Upper lobe of right lung (tissue), 1 donor: ENCODE measurements around the gene ZNF750. TPM values are rescaled to one million over a fixed set of nuclear protein-coding genes. Genes with fewer than 3 reads are reported as not detected.

Experiments used
- ATAC-seq: fragments of 200-7000 bp; cut with Tn5 transposase; one replicate; pipeline ENCODE4 v1.9.1; 2020; ENCODE audit warnings: mild to moderate bottlenecking, moderate library complexity
- DNase-seq: peaks from one replicate; pipeline ENCODE4 v3.0.0-alpha.2; 2020
- H3K27ac ChIP-seq: fragments of 200-600 bp; one replicate; pipeline ENCODE4 v1.8.0; 2022
- H3K27me3 ChIP-seq: fragments of 200-600 bp; one replicate; pipeline ENCODE4 v1.8.0; 2022; ENCODE audit warnings: mild to moderate bottlenecking
- H3K36me3 ChIP-seq: fragments of 200-600 bp; one replicate; pipeline ENCODE4 v1.8.0; 2022
- H3K4me1 ChIP-seq: fragments of 200-600 bp; one replicate; pipeline ENCODE4 v1.8.0; 2022
- H3K4me3 ChIP-seq: fragments of 200-600 bp; one replicate; pipeline ENCODE4 v1.8.0; 2022; ENCODE audit warnings: mild to moderate bottlenecking
- H3K9me3 ChIP-seq: fragments of 200-600 bp; one replicate; pipeline ENCODE4 v1.8.0; 2022
- intact Hi-C: fragments of 100-400 bp; cut with DNase I; formaldehyde crosslinking; loops from one replicate; pipeline ENCODE4 v1.11.0; 2022
- total RNA-seq: library from RNA; stranded (reverse); fragmentation: NEBNext Ultra II Directional; extraction: Animal tissue kit (Norgen Biotek cat#: 25700); gene quantifications from one replicate; pipeline ENCODE4 v1.2.1, GENCODE V29; 2021
- TF ChIP-seq, protein P1 (sequence below): fragments of 200-600 bp; IDR thresholded peaks from one replicate; pipeline ENCODE4 v1.8.0; 2022; ENCODE audit warnings: antibody characterized with exemption
- donor health status: DM: no; HTN: yes; CAD: no; lungs with severe emphysema.

ZNF750 gene
- total RNA-seq, 1 donor from 2014 or later: 5.6 TPM

DNA sequence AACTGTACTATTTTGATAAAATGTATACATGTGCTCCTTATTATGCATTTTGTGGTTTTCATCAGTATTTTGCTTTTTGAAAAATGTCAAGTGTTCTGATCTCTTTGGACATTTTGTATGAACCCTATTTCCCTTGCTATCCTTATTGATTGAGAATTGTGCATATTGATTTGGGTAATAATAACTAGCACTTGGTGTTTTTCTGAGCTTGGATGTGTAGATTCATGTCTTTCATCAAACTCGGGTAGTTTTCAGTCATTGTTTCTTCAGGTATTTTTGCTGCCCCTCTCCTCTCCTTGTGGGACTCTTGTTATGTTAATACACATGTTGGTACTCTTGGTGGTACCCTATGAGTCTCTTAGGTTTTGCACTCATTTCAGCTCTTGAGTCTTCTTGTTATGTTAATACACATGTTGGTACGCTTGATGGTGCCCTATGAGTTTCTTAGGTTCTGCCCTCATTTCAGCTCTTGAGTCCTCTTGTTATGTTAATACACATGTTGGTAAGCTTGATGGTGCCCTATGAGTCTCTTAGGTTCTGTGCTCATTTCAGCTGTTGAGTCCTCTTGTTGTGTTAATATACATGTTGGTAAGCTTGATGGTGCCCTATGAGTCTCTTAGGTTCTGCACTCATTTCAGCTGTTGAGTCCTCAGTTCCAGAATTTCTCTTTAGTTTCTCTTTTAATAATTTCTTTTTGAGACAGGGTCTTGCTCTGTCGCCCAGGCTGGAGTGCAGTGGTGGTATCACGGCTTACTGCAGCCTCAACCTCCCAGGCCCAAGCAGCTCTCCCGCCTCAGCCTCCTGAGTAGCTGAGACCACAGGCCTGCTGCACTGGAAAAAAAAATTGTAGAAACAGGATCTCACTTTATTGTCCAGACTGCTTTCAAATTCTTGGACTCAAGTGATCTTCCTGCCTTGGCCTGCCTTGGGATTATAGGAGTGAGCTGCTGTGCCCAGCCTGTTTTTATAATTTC lies 19.3 kb downstream of the ZNF750 start:
- TF ChIP-seq, protein P1, sequence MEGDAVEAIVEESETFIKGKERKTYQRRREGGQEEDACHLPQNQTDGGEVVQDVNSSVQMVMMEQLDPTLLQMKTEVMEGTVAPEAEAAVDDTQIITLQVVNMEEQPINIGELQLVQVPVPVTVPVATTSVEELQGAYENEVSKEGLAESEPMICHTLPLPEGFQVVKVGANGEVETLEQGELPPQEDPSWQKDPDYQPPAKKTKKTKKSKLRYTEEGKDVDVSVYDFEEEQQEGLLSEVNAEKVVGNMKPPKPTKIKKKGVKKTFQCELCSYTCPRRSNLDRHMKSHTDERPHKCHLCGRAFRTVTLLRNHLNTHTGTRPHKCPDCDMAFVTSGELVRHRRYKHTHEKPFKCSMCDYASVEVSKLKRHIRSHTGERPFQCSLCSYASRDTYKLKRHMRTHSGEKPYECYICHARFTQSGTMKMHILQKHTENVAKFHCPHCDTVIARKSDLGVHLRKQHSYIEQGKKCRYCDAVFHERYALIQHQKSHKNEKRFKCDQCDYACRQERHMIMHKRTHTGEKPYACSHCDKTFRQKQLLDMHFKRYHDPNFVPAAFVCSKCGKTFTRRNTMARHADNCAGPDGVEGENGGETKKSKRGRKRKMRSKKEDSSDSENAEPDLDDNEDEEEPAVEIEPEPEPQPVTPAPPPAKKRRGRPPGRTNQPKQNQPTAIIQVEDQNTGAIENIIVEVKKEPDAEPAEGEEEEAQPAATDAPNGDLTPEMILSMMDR: no peak
- intact Hi-C loops: no loop called here
- no peak for DNase-seq
- Histone ChIP-seq H3K27me3 (no peaks in the 10 kb centered on the region), H3K4me1 (no peaks in the 10 kb centered on the region), H3K36me3 (no peaks in the 10 kb centered on the region), H3K9me3 (no peaks in the 10 kb centered on the region), H3K27ac (no peak overlapping the region), H3K4me3 (no peak overlapping the region)
- no peak for ATAC-seq

DNA sequence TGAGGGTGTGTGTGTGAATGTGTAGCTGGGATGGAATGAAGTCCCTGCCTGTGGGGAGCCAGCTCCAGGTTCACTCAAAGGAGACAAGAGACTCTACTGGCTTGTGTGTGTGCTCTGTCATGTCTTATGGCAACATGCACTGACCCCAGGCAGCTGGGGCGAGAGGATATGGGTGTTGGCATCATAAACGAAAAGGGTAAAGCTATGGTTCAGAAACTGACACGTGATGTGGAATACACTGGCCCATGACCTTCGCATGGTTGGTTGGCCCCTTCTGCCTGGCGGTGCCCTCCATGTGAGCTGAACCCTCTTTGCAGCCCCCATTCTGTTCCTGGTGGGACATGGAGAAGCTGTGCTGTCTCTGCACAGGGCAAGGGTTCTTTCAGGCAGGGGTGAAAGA lies 21.9 kb downstream of the ZNF750 start:
- H3K4me1 ChIP-seq: no peaks in the 10 kb centered on the region
- no peaks in the 10 kb centered on the region for H3K9me3 ChIP-seq
- no peak for ATAC-seq
- no peak for DNase-seq
- H3K4me3 ChIP-seq: no peak overlapping the region
- intact Hi-C loops: no loop called here
- TF ChIP-seq, protein P1: no peak
- H3K27me3 ChIP-seq: no peaks in the 10 kb centered on the region
- H3K27ac ChIP-seq: no peak overlapping the region
- H3K36me3 ChIP-seq: no peaks in the 10 kb centered on the region

DNA sequence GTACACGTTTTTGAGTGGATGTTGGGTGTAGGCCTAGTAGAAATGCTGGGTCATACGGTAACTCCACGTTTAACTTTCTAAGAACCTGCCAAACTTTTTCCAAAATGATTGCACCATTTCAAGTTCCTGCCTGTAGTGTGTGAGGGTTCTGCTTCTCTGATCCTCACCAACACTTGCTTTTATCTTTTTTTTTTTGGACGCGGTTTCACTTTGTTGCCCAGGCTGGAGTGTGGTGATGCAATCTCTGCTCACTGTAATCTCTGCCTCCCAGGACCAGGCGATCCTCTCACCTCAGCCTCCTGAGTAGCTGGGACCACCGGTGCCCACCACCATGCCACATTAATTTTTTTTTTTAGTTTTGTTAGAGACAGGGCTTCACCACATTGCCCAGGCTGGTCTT lies 23.5 kb downstream of the ZNF750 start:
- intact Hi-C loops: no loop called here
- H3K27me3 ChIP-seq: no peaks in the 10 kb centered on the region
- DNase-seq (no peak), ATAC-seq (peak; percentile 63)
- H3K27ac ChIP-seq: no peak overlapping the region
- no peaks in the 10 kb centered on the region for H3K4me1 ChIP-seq
- H3K9me3 ChIP-seq: no peaks in the 10 kb centered on the region
- H3K4me3 ChIP-seq: no peak overlapping the region
- H3K36me3 ChIP-seq: peaks cover 6% of the 10 kb centered on the region
- TF ChIP-seq, protein P1: no peak

DNA sequence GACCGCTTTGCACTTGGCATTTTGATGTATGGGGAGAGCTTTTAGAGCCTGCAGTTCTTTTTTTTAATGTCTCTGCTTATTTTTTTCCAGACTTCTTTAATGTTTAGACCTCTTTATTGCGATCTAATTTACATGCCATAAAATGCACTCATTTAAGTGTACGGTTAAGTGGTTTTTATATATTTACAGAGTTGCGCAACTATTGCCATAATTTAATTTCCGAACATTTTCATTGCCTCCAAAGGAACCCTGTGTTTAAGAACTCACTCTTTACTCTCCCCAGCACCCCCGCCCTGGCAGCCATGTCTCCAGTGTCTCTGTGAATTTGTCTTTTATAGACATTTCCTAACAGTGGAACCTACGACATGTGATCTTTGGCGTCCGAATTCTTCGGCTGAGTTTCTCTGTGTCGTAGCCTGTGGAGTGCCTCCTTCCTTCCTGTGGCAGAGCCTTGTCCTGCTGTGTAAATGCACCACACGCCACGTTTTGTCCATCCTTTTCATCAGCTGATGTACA lies 24.0 kb downstream of the ZNF750 start:
- intact Hi-C loops: no loop called here
- H3K4me1 ChIP-seq: no peaks in the 10 kb centered on the region
- no peak for DNase-seq
- H3K9me3 ChIP-seq: no peaks in the 10 kb centered on the region
- H3K4me3 ChIP-seq: no peak overlapping the region
- TF ChIP-seq, protein P1: no peak
- peaks cover 6% of the 10 kb centered on the region for H3K36me3 ChIP-seq
- no peak for ATAC-seq
- no peak overlapping the region for H3K27ac ChIP-seq
- no peaks in the 10 kb centered on the region for H3K27me3 ChIP-seq

DNA sequence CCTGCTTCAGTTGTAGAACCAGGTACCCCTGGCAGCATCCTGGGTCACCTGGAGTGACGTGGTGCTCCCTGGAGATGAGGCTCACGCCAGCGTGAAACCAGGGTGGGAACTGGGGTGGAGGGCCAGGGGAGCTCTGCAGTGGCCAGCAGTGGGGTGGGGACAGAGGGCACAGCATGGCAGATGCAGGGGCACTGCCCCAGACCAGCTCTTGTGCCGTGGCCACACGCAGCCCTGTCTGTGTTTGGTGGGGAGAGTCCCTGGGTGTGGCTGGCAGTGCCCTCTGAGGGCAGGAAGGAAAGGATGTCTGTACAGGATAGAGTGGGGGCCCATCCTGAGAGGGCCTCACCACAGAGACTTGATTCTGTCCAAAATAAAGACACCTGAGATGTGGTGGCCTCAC lies 24.5 kb downstream of the ZNF750 start:
- no peaks in the 10 kb centered on the region for H3K4me1 ChIP-seq
- H3K27ac ChIP-seq: no peak overlapping the region
- H3K9me3 ChIP-seq: no peaks in the 10 kb centered on the region
- H3K27me3 ChIP-seq: no peaks in the 10 kb centered on the region
- peak; percentile 10 for ATAC-seq
- no peak overlapping the region for H3K4me3 ChIP-seq
- TF ChIP-seq, protein P1: no peak
- no peak for DNase-seq
- intact Hi-C loops: no loop called here
- peaks cover 6% of the 10 kb centered on the region for H3K36me3 ChIP-seq
